Neural crest cell (in vitro differentiated cells): ENCODE measurements around the gene CTNNA3. TPM values are rescaled to one million over a fixed set of nuclear protein-coding genes. Genes with fewer than 3 reads are reported as not detected.

Source experiments
- DNase-seq: peaks from one replicate; pipeline ENCODE4 v3.0.0; 2021; ENCODE audit warnings: low read depth, mixed read lengths, low spot score
- H3K27ac Mint-ChIP-seq: one replicate; pipeline ENCODE4 v1.8.0; 2021; ENCODE audit warnings: mild to moderate bottlenecking, mixed read lengths; ENCODE audit not compliant: unreplicated experiment
- H3K27me3 Mint-ChIP-seq: 2 replicates; pipeline ENCODE4 v1.8.0; 2021; ENCODE audit warnings: low read depth, mild to moderate bottlenecking, mixed read lengths
- H3K36me3 Mint-ChIP-seq: 2 replicates; pipeline ENCODE4 v1.8.0; 2021; ENCODE audit warnings: low read depth, mild to moderate bottlenecking, mixed read lengths
- H3K4me1 Mint-ChIP-seq: 2 replicates; pipeline ENCODE4 v1.8.0; 2021; ENCODE audit warnings: mixed read lengths
- H3K4me3 Mint-ChIP-seq: one replicate; pipeline ENCODE4 v1.8.0; 2021; ENCODE audit warnings: mild to moderate bottlenecking, mixed read lengths
- H3K9me3 Mint-ChIP-seq: 2 replicates; pipeline ENCODE4 v1.8.0; 2021; ENCODE audit warnings: mixed read lengths
- total RNA-seq: library from RNA; stranded (reverse); gene quantifications from 2 replicates; pipeline ENCODE4 v1.2.1, GENCODE V29; 2021
- TF ChIP-seq, protein P1 (sequence below): fragments of 200-600 bp; sonication (generic); conservative IDR thresholded peaks from 2 replicates; pipeline ENCODE4 v1.5.0; 2021; ENCODE audit warnings: antibody characterized with exemption, mild to moderate bottlenecking

The CTNNA3 gene
- total RNA-seq, 1 donor from 2014 or later, result 4.7 TPM

DNA sequence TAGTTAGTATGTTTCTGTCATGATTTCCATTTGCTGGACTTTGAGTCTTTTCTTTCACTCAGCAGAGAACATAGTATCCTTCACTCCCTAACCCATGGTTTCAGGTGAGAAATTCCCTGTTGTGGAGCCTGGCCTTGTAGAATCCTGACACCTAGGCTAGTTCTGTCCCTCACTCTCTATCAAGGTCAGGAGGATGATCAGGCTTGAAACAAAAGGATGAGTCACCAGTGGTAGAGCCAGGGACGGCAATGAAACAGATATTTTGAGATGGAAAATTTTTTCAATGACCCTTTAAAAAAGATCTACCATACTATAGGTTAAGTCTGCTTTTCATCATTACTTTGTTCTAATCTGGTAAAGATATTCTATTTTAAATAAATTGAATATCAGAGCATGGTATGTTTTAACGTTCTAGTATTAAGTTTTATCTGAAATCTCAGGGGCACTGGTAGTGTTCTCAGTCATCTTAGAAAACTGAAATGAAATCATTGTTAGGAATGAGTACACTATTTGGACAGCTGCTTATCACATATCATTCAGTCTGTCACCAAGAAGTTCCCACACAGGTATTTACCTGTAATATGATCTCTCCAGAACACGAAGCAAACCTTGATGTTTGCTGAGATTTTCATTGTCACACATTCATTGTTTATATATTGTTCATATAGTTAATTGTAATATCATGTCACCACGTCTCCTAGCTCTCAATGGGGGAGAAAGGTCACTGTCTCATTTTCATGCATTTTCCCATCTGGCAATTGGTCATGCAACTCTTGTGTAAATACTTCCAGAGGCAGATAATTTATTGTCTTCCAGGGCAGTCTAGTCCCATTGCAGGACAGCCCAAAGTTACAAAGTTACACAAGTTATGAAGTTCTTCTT, 1070.0 kb downstream of the CTNNA3 start:
- TF ChIP-seq, protein P1, sequence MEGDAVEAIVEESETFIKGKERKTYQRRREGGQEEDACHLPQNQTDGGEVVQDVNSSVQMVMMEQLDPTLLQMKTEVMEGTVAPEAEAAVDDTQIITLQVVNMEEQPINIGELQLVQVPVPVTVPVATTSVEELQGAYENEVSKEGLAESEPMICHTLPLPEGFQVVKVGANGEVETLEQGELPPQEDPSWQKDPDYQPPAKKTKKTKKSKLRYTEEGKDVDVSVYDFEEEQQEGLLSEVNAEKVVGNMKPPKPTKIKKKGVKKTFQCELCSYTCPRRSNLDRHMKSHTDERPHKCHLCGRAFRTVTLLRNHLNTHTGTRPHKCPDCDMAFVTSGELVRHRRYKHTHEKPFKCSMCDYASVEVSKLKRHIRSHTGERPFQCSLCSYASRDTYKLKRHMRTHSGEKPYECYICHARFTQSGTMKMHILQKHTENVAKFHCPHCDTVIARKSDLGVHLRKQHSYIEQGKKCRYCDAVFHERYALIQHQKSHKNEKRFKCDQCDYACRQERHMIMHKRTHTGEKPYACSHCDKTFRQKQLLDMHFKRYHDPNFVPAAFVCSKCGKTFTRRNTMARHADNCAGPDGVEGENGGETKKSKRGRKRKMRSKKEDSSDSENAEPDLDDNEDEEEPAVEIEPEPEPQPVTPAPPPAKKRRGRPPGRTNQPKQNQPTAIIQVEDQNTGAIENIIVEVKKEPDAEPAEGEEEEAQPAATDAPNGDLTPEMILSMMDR, result no peak
- Mint-ChIP-seq H3K4me3 (no peak overlapping the region), H3K9me3 (no peaks in the 10 kb centered on the region), H3K27ac (no peak overlapping the region), H3K4me1 (no peaks in the 10 kb centered on the region), H3K27me3 (no peaks in the 10 kb centered on the region), H3K36me3 (no peaks in the 10 kb centered on the region)
- DNase-seq, result no peak

DNA sequence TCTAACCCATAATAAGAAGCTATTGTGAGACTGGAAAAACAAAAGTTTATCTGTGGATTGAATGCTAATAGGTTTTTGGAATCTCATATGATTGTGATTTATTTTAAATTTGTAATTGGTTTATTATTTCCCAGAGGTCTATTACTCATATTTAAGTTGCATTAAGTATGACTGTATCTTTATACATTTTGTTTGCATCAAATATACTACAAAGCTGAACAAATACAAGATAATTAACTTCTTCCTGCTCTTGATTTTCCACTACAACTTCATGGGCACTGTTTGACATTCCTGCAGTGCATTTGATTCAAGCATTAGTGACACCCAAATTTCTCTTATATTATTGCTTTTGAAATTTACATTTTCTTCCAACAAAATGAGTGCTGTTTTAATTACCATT, 1073.9 kb downstream of the CTNNA3 start:
- no peak overlapping the region for H3K4me3 Mint-ChIP-seq
- H3K9me3 Mint-ChIP-seq, result no peaks in the 10 kb centered on the region
- H3K4me1 Mint-ChIP-seq, result no peaks in the 10 kb centered on the region
- H3K27me3 Mint-ChIP-seq, result no peaks in the 10 kb centered on the region
- TF ChIP-seq, protein P1, result no peak
- no peak for DNase-seq
- H3K36me3 Mint-ChIP-seq, result no peaks in the 10 kb centered on the region
- H3K27ac Mint-ChIP-seq, result no peak overlapping the region

DNA sequence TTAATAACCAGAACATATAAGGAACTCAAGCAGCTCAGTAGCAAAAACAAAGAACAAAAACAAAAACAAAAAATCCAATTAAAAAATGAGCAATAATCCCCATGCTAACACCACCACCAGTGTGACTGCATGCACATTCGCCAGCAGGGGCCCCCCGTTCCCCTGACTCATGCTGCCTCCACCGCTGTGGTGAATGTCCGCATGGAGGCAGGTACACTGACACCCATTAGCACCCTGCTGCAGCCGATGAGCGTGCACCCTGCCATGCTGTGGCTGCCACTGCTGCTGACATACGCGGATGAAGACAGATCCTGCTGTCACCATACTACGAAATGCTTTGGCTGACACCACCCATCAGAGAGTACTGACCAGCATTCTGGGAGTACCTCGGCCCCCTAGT, 1091.8 kb downstream of the CTNNA3 start:
- H3K27me3 Mint-ChIP-seq, result no peaks in the 10 kb centered on the region
- H3K4me1 Mint-ChIP-seq, result no peaks in the 10 kb centered on the region
- H3K4me3 Mint-ChIP-seq, result no peak overlapping the region
- DNase-seq, result no peak
- TF ChIP-seq, protein P1, result no peak
- H3K36me3 Mint-ChIP-seq, result peaks cover 12% of the 10 kb centered on the region
- peaks cover 17% of the 10 kb centered on the region for H3K9me3 Mint-ChIP-seq
- H3K27ac Mint-ChIP-seq, result no peak overlapping the region

DNA sequence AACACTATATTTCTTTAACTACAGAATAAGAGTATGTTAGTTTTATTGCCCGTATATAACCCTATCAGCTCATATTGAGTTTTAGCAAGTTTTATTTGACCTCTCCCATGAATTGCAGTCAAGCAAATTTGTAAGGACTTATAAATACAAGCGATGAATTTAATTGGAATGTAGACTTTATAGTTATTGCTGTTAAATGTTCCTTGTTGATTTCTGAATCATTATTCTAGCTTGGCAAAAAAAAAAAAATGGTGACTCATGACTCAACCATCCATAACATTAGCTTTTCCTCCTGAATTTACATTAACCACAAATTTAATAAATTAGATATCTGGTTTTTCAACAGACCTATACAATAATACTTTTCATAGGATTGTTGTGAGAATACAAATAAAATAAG, 1104.1 kb downstream of the CTNNA3 start:
- H3K4me1 Mint-ChIP-seq, result no peaks in the 10 kb centered on the region
- H3K27ac Mint-ChIP-seq, result no peak overlapping the region
- DNase-seq, result no peak
- TF ChIP-seq, protein P1, result no peak
- peaks cover 6% of the 10 kb centered on the region for H3K9me3 Mint-ChIP-seq
- no peaks in the 10 kb centered on the region for H3K36me3 Mint-ChIP-seq
- H3K4me3 Mint-ChIP-seq, result no peak overlapping the region
- no peaks in the 10 kb centered on the region for H3K27me3 Mint-ChIP-seq

DNA sequence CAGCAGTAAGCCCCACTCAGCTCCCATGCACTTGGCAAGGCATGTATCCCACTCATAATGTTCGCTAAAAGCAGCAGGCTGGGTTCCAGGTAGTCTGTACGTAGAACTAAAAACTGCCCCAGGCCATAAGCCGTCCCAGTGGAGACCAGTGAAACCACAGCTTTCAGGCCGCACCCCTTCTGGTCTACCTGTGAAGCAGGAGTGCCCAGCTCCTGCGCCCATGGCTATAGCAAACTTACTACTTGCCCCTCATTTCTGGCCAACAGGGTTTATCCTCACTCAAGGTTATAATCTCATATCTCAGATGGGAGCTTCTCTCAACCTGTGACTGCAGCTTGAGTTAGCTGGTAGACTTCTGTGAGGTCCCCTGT, 1108.3 kb downstream of the CTNNA3 start:
- no peaks in the 10 kb centered on the region for H3K36me3 Mint-ChIP-seq
- TF ChIP-seq, protein P1, result no peak
- H3K4me3 Mint-ChIP-seq, result no peak overlapping the region
- no peaks in the 10 kb centered on the region for H3K27me3 Mint-ChIP-seq
- no peaks in the 10 kb centered on the region for H3K4me1 Mint-ChIP-seq
- DNase-seq, result no peak
- no peaks in the 10 kb centered on the region for H3K9me3 Mint-ChIP-seq
- H3K27ac Mint-ChIP-seq, result peak overlapping the region; percentile 12
